NAMALWA (cell line): ENCODE measurements around the gene FBRSL1.
A peak's percentile ranks its signal among the peaks of the same experiment; 100 is the strongest.
"Not testable (repeated sequence)": the region's sequence is repeated elsewhere in the genome, so short reads cannot be mapped to it uniquely, and the experiment has no call there.

Experiments used
- DNase-seq: peaks from one replicate; pipeline ENCODE4 v3.0.0-alpha.2; 2015; ENCODE audit warnings: low spot score

Gene FBRSL1

DNA sequence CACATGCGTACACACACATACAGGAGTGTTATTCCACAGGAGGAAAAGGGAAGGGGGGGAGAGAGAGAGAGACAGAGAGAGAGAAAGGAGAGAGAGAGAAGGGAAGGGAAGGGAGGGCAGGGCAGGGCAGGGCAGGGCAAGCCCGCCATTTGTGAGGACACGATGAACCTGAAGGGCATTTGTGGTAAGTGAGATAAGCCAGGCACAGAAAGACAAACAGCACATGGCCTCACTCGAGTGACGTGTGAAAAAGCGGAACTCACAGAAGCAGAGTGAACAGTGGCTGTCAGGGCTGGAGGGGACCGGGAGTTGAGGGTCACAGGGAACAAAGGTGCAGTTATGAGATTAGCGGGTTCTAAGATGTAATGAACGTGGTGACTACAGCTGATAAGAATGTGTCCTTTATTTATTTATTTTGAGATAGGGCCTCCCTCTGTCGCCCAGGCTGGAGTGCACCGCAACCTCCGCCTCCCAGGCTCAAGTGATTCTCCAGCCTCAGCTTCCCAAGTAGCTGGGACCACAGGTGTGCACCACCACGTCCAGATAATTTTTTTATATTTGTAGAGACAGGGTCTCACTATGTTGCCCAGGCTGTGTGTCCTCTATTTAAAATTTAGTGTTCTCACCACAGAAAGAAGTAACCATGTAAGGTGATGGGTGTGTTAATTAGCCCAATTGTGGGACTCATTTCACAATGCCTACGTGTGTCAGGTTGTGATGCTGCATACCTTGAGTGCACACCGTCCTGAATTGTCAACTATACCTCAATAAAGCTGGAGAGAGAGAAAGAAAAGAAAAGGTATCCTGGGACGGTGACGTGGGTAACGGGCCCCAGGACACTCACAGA is 18.7 kb upstream of the FBRSL1 start:
- peak; percentile 88 for DNase-seq

DNA sequence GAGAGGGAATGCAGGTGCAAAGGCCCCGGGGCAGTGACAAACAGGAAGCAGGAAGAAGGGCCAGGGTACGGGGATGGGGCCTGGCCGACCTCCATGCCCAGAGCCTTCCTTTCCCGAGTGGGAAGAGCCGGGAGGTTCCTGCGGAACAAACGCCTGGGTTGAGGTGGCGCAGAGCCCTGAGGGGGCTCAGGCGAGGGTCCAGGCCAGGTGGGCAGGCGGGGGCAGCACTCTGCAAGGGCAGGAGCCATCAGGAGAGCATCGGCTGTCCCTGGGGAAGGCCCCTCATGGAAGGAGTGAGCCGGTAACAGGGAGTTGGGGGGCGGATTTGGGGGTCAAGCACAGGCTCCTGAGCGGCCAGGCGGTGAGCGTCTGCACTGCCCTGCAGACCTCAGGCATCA is 18.1 kb upstream of the FBRSL1 start:
- no peak for DNase-seq

DNA sequence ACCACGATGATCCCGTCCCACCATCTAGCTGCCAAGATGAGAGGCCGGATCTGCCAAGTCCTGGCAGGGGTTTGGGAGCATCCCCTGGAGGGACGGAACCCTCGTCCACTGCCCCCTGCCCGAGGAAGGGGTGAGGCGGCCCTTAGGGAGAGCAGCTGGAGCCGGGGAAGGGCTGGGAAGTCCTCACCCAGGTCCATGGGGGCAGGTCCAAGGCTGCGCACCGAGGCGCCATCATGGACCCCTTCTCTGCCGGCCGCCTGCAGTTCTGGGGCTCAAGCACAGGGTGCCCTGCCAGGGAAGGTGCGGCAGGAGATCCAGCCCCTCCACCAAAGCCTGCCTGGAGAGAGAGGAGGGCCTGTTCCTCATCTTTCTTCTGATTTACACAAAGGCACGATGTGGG is 17.6 kb upstream of the FBRSL1 start:
- DNase-seq = no peak

DNA sequence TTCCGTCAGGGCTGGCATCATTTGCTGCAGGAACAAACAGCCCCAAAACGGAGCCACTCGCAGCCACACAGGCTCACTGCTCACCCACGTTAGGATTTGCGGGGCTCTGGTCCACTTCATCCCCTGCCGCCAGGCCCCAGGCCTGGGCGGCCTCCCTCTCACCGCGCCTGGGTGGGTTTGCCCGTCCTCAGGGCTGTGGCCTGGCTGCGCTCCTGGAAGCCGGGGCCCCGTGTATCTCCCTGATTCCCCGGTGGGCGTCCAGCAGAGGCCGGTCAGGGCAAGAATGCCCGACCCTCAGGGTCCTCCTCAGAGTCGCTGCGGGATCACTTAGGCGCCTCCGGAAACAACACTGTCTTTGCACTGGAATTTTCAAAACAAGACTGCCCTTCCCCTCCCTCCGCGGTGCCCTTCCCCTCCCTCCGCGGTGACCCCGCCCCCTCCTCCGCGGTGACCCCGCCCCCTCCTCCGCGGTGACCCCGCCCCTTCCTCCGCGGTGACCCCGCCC is 15.7 kb upstream of the FBRSL1 start:
- DNase-seq = peak; percentile 31

DNA sequence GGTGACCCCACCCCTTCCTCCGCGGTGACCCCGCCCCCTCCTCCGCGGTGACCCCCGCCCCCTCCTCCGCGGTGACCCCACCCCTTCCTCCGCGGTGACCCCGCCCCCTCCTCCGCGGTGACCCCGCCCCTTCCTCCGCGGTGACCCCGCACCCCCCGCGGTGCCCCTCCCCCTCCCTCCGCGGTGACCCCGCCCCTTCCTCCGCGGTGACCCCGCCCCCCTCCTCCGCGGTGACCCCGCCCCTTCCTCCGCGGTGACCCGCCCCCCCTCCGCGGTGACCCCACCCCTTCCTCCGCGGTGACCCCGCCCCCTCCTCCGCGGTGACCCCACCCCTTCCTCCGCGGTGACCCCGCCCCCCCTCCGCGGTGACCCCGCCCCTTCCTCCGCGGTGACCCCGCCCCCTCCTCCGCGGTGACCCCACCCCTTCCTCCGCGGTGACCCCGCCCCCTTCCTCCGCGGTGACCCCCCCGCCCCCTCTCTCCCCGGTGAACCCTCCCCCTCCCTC is 15.1 kb upstream of the FBRSL1 start:
- DNase-seq = not testable (repeated sequence)

- DNase-seq = peak; percentile 40
Observed at GRCh38 chr12:132475304-132476037, 14.5 kb upstream of the FBRSL1 start.

DNA sequence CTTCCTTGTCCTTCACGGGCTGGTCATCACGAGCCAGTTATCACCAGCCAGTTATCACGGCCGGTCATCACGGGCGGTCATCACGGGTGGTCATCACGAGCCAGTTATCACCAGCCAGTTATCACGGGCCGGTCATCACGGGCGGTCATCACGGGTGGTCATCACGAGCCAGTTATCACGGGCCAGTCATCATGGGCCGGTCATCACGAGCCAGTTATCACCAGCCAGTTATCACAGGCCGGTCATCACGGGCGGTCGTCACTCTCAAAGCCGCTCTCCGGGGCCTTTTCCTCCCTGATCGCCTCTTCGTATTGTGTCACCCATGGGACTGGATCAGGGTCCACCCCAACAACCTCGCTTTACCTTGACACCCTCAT is 13.9 kb upstream of the FBRSL1 start:
- DNase-seq = no peak

DNA sequence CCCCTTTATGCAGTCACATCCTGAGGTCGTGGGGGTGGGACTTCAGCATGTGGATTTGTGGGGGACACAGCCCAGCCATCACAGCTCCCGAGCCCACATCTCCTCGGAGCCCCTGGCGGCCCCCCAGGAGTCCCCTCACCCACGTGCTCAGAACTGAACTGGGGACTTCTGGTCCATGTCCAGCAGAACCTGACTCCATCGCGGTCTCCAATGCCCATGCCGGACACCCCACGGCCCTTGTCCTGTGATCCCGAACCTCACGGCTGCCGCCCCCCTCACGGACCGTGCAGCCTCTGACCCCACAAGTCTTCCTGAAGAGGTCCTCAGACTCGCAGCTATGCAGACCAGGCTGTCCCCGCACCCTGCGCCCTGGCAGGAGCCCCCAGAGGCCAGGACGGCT is 13.5 kb upstream of the FBRSL1 start:
- no peak for DNase-seq

DNA sequence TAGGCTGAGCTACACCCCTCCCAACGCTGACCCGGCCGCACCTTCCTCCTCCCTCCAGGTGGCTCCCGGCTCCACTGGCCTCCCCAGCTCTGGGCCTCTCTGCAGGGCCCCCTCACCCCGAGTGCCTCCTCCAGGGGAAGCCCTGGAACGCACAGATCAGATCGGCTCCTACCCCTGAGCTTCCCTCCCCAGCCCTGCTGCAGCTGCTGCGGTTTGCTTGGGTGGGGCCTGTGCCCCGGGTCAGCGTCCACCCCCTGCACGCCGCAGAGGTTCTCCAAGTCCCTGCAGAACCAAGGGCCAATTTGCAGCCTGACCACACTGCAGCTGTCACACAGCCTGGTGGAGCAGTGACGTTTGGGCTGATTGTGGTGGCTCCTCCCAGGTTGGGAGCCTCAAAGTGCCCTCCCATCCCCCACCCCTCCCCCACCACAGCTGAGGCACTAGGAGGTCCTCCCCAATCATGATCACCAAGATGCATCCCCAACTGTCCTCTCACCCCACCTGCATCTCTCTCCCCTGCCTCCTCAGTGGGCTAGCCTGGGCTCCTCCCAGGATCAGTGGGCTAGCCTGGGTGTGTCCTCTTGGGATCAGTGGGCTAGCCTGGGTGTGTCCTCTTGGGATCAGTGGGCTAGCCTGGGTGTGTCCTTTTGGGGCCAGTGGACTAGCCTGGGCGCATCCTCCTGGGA is 12.8 kb upstream of the FBRSL1 start:
- DNase-seq = peak; percentile 40

DNA sequence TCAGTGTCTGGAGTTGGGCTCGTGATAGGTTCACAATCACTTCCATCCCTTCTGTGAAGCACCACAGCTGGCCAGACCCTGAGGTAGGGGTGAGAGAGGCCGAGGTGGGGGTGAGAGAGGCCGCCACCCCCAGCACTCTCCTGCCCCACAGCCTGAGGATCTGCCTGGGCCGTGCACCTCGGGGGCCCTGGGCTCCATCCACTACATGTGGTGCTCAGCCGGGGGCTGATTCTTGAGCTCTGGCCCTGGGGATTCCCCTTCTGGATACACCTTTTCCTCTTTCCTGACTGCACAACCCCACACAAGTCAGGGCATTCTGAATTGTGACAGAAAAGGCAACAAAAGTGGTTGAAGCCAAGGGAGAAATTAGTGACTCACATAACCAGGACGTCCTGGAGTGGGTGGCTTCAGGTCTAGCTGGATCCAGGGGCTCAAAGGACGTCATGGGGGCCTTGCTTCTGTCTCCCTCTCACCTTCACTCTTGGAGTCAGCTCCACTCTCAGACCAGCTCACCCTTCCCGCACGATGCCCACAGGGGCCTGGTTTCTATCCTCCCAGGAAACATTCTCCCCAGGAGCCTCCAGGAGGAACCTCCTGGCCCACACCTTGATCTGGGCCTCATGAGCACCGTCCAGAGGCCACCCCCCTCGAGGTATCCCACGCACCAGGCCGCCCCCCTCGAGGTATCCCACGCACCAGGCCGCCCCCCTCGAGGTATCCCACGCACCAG is 12.1 kb upstream of the FBRSL1 start:
- no peak for DNase-seq

- no peak for DNase-seq
Observed at GRCh38 chr12:132478433-132478803, 11.5 kb upstream of the FBRSL1 start.

DNA sequence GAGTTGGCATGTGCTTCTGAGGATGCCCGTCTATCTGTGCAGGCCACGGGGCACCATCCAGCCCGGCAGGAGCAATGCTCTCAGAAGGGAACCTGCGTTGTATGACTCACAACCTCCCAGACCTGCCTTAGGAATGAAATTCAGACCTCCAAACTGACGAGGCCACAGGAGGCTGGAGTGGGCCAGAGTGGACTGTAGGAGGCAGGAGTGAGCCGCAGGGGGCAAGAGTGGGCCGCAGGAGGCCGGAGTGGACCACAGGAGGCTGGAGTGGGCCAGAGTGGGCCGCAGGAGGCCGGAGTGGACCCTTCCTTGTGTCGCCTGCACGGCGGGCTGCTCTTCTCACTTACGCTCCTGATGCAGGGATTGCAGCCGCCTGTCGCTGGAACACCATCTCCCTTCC is 11.1 kb upstream of the FBRSL1 start:
- no peak for DNase-seq

DNA sequence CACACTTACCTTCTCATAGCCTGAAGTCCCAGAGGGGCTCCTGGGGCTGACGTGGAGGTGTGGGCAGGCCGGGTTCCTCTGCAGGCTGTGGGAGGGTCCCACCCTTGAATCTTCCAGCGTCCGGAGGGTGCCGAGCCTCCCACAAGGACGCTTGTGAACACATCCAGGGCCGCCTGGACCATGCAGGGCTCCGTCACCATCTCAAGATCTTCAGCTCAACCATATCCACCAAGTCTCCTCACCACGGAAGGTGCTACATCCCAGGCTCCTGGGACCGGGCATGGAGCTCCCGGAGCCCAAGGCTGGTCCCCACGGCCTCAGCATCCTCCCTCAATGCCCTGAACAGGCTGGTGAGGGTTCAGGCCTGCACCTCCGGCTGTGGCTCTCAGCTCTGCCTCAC is 10.7 kb upstream of the FBRSL1 start:
- DNase-seq = no peak

DNA sequence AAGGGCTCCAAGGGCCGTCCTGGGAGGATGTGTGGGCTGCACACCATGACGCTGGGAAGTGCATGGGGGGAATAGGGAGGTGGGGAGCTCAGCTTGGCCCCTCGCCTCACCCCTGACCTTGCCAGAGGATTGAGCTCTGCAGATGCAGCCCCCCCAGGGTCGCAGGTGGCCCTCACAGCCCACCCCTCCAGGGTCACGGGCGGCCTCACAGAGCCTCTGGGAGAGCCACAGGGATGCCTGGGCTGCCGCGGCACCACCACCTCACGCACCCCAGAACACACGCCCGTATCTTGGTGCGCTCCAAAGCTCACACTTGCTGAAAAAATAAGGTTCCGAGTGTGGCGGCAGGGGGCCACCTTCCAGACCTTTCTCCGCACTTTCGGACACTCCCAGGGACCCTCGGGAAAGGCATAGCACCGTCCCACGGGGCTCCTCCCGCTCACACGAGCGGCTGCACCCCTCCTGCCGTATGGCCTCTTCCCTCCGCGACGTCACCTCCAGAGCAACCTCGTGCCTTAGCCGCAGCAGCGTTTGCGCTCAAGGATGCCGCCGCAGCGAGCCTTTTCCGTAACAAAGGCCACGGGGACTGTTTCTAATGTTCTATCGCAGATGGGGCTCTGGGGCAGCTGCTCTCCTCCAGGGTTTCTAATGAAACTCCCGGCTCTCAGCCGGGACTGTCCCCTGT is 9.9 kb upstream of the FBRSL1 start:
- DNase-seq = no peak

DNA sequence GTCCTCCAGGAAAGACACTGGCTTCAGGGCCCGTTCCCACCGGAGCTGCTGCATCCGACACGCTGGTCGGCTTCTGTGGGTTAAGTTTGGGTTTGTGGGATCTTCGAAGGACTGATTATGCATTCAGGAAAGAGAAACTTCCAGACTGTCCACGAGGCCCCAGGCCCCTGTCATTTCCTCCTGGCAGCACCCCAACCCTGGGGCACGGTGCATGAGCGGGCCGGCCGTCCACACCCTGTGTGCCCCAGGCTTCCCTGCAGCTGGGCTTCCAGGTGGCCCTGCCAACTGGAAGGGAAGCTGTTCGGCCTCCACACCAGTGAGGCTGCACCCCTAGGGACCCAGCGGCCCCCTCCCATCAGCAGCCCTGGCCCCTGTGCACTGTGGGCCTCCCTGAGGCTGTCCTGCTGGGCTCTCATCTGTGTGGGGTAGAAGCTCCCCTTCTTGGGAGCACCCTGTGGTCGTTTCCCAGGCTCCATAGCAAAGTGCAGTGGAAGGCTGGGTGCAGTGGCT is 9.3 kb upstream of the FBRSL1 start:
- DNase-seq = no peak

GRCh38 chr12:132481345-132481744 is 8.6 kb upstream of the FBRSL1 start:
- no peak for DNase-seq

DNA sequence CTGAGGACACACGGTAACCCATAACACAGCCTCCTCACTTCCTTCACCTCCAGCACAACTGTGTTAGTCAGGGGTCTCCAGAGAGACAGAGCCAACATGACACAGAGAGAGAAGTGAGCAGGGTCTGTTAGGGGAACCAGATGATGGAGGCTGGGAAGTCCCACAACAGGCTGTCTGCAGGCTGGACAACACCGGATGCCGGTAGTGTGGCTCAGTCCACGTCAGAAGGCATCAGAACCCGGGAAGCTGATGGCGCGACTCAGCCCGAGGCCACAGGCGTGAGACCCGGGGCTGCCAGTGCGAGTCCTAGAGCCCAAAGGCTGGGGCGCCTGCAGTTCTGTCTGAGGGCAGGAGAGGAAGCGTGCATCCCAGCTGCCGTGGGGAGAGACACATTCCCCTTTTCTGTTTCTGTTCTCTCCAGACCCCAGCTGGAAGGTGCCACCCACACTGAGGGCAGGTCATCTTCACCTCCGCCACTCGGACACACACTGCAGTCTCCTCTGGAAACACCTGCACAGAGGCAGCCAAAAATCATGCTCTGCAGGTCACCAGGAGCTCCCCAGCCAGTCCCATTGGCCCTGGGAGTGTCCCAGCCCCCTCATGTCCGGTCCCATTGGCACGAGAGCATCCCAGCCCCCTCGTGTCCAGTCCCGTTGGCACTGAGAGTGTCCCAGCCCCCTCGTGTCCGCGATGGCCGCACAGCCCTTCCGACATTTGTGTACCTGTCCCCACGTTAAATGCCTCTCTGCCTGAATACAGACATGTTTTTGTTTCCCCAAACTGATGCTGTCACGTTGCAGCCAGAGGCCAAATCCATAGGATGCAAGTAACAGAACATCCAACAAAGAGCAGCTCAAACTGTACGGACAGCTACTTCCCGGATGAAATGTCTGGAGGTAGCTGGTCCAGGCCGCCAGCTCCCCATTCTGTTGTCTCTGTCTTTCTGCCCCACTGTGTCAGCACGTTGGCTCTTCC is 7.9 kb upstream of the FBRSL1 start:
- DNase-seq = no peak

- DNase-seq = no peak
Observed at GRCh38 chr12:132482771-132483170, 7.2 kb upstream of the FBRSL1 start.

DNA sequence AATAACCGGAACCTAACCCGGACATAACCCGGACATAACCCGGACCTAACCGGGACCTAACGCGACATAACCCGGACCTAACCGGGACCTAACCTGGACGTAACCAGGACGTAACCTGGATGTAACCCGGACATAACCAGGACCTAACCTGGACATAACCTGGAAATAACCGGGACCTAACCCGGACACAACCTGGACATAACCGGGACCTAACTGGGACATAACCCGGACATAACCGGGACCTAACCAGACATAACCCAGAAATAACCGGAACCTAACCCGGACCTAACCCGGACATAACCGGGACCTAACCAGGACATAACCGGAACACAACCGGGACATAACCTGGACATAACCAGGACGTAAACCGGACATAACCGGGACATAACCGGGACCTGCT is 6.7 kb upstream of the FBRSL1 start:
- DNase-seq = no peak

- DNase-seq = no peak
Observed at GRCh38 chr12:132483612-132484011, 6.3 kb upstream of the FBRSL1 start.
